MM.1S (cell line): ENCODE results near the gene OR2T34.

Experiments used
- DNase-seq: peaks from one replicate; pipeline ENCODE4 v3.0.0-alpha.2; 2015
- H2AFZ ChIP-seq: fragments of 300-600 bp; sonication (generic); 2 replicates; pipeline ENCODE4 v1.6.0; 2016; ENCODE audit warnings: antibody characterized with exemption, low read length
- H3F3A ChIP-seq: fragments of 300-600 bp; sonication (generic); 2 replicates; pipeline ENCODE4 v1.6.1; 2016; ENCODE audit warnings: mild to moderate bottlenecking, antibody characterized with exemption, low read length, moderate library complexity, mixed read lengths; ENCODE audit not compliant: insufficient read depth
- H3K27ac ChIP-seq: fragments of 300-600 bp; sonication (generic); 2 replicates; pipeline ENCODE4 v1.5.1; 2016; ENCODE audit warnings: mild to moderate bottlenecking, low read length
- H3K27me3 ChIP-seq: fragments of 300-600 bp; sonication (generic); replicated peaks from 2 replicates; pipeline ENCODE4 v1.6.0; 2016; ENCODE audit warnings: low read length; ENCODE audit not compliant: insufficient read depth
- H3K36me3 ChIP-seq: fragments of 300-600 bp; sonication (generic); replicated peaks from 2 replicates; pipeline ENCODE4 v1.6.1; 2016; ENCODE audit warnings: mild to moderate bottlenecking, low read length, mixed read lengths; ENCODE audit not compliant: insufficient read depth
- H3K4me1 ChIP-seq: fragments of 300-600 bp; sonication (generic); 2 replicates; pipeline ENCODE4 v1.6.1; 2016; ENCODE audit warnings: low read length, mixed read lengths
- H3K4me2 ChIP-seq: fragments of 300-600 bp; sonication (generic); 2 replicates; pipeline ENCODE4 v1.6.0; 2016; ENCODE audit warnings: low read depth, low read length
- H3K4me3 ChIP-seq: fragments of 300-600 bp; sonication (generic); 2 replicates; pipeline ENCODE4 v1.5.1; 2016; ENCODE audit warnings: low read length, mixed read lengths
- H3K79me2 ChIP-seq: fragments of 300-600 bp; sonication (generic); 2 replicates; pipeline ENCODE4 v1.6.1; 2016; ENCODE audit warnings: mixed run types, low read length, mixed read lengths
- H3K9ac ChIP-seq: fragments of 300-600 bp; sonication (generic); 2 replicates; pipeline ENCODE4 v1.6.1; 2016; ENCODE audit warnings: low read length, mixed read lengths
- H3K9me2 ChIP-seq: fragments of 300-600 bp; sonication (generic); replicated peaks from 2 replicates; pipeline ENCODE4 v1.6.1; 2016; ENCODE audit warnings: mild to moderate bottlenecking, low read length, mixed read lengths; ENCODE audit not compliant: insufficient read depth
- H3K9me3 ChIP-seq: fragments of 300-600 bp; sonication (generic); replicated peaks from 2 replicates; pipeline ENCODE4 v1.6.1; 2016; ENCODE audit warnings: mild to moderate bottlenecking, low read length, mixed read lengths; ENCODE audit not compliant: insufficient read depth
- H4K20me1 ChIP-seq: fragments of 300-600 bp; sonication (generic); 2 replicates; pipeline ENCODE4 v1.6.1; 2016; ENCODE audit warnings: mild to moderate bottlenecking, low read length, moderate library complexity, mixed read lengths; ENCODE audit not compliant: insufficient read depth
- EZH2 ChIP-seq: fragments of 300-600 bp; sonication (generic); optimal IDR thresholded peaks from 2 replicates; pipeline ENCODE3; 2017; ENCODE audit warnings: low read depth, mild to moderate bottlenecking, antibody characterized with exemption, low read length, mixed read lengths
- EZH2phosphoT487 ChIP-seq: fragments of 300-600 bp; sonication (generic); IDR thresholded peaks from 2 replicates; pipeline ENCODE4 v1.6.1; 2018; ENCODE audit warnings: antibody characterized with exemption, low read length
- TF ChIP-seq, protein P1 (sequence below): fragments of 300-600 bp; sonication (generic); IDR thresholded peaks from 2 replicates; pipeline ENCODE4 v1.5.1; 2016; ENCODE audit warnings: antibody characterized with exemption, low read length, mixed read lengths

Gene OR2T34

DNA sequence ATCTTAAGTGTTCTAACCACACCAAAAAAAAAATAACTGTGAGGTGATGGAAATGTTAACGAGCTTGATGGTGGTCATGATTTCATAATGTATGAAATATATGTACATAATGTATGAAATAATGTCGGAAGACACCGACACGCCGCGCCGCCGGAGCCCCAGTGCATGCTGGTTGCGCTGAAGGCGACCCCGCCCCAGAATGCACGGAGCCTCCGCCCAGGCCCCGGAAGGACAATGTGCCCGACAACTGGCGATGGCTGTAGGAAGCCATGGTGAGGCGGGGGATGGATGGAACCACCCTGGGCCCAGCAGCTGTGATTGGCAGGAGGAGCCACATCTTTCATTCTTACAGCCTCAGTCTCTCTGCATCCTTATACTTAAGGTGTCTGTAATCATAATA, 15.5 kb upstream of the OR2T34 start:
- Histone ChIP-seq H3K27me3 (no peaks in the 10 kb centered on the region), H3K4me1 (no peaks in the 10 kb centered on the region), H2AFZ (no peak overlapping the region), H4K20me1 (no peaks in the 10 kb centered on the region), H3K9me2 (no peaks in the 10 kb centered on the region), H3K9me3 (no peaks in the 10 kb centered on the region), H3K4me3 (no peak overlapping the region), H3K27ac (no peak overlapping the region), H3K4me2 (no peak overlapping the region), H3K9ac (no peak overlapping the region), H3F3A (no peaks in the 10 kb centered on the region), H3K36me3 (no peaks in the 10 kb centered on the region), H3K79me2 (no peaks in the 10 kb centered on the region)
- TF ChIP-seq EZH2 (no peak), EZH2phosphoT487 (no peak)
- TF ChIP-seq, protein P1, sequence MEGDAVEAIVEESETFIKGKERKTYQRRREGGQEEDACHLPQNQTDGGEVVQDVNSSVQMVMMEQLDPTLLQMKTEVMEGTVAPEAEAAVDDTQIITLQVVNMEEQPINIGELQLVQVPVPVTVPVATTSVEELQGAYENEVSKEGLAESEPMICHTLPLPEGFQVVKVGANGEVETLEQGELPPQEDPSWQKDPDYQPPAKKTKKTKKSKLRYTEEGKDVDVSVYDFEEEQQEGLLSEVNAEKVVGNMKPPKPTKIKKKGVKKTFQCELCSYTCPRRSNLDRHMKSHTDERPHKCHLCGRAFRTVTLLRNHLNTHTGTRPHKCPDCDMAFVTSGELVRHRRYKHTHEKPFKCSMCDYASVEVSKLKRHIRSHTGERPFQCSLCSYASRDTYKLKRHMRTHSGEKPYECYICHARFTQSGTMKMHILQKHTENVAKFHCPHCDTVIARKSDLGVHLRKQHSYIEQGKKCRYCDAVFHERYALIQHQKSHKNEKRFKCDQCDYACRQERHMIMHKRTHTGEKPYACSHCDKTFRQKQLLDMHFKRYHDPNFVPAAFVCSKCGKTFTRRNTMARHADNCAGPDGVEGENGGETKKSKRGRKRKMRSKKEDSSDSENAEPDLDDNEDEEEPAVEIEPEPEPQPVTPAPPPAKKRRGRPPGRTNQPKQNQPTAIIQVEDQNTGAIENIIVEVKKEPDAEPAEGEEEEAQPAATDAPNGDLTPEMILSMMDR = no peak
- no peak for DNase-seq

DNA sequence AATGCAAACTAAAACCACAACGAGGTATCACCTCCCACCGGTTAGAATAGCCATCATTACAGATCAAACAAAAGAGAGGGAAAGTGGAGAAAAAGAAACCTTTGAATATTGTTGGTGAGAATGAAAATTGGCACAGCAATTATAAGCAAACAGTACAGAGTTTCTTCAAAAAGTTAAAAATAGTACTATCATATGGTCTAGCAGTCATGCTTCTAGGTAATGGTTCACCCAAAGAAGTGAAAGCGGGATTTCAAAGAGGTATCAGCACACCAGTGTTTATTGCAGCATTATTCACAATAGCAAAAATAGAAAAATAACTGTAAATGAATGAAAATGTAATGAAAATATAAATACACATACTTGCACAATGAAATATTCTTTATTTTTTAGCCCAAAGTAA, 14.8 kb upstream of the OR2T34 start:
- Histone ChIP-seq H3K27me3 (no peaks in the 10 kb centered on the region), H3K4me3 (no peak overlapping the region), H3F3A (no peaks in the 10 kb centered on the region), H3K27ac (no peak overlapping the region), H3K4me2 (no peak overlapping the region), H3K36me3 (no peaks in the 10 kb centered on the region), H3K9ac (no peak overlapping the region), H4K20me1 (no peaks in the 10 kb centered on the region), H3K9me3 (no peaks in the 10 kb centered on the region), H2AFZ (no peak overlapping the region), H3K79me2 (no peaks in the 10 kb centered on the region), H3K9me2 (no peaks in the 10 kb centered on the region), H3K4me1 (no peaks in the 10 kb centered on the region)
- peak; percentile 6 for DNase-seq
- TF ChIP-seq, protein P1 = no peak
- TF ChIP-seq EZH2 = no peak
- TF ChIP-seq EZH2phosphoT487 = no peak

GRCh38 chr1:248585266-248585665, 10.7 kb upstream of the OR2T34 start:
- H3K4me3 ChIP-seq = no peak overlapping the region
- no peaks in the 10 kb centered on the region for H3K79me2 ChIP-seq

More at GRCh38 chr1:248585266-248585665, 10.7 kb upstream of the OR2T34 start:
- TF ChIP-seq, protein P1 = no peak
- TF ChIP-seq EZH2phosphoT487 (no peak), EZH2 (no peak)
- H3K27me3 ChIP-seq = no peaks in the 10 kb centered on the region
- H3K9ac ChIP-seq = no peak overlapping the region
- H4K20me1 ChIP-seq = no peaks in the 10 kb centered on the region
- H3K9me3 ChIP-seq = no peaks in the 10 kb centered on the region
- no peaks in the 10 kb centered on the region for H3K36me3 ChIP-seq
- no peak overlapping the region for H2AFZ ChIP-seq
- no peak overlapping the region for H3K27ac ChIP-seq
- H3F3A ChIP-seq = no peaks in the 10 kb centered on the region
- no peaks in the 10 kb centered on the region for H3K4me1 ChIP-seq
- no peak for DNase-seq
- H3K9me2 ChIP-seq = no peaks in the 10 kb centered on the region
- no peak overlapping the region for H3K4me2 ChIP-seq
